NCI-H82 (cell line): ENCODE results near the gene ATXN7L3.

Experiments
- DNase-seq: peaks from one replicate; lab custom pipeline; 2025; lab: John Stamatoyannopoulos, UW

The ATXN7L3 gene

GRCh38 chr17:44200478-44201155 lies 933 bp upstream of the ATXN7L3 start:
- peak; percentile 78 for DNase-seq

DNA sequence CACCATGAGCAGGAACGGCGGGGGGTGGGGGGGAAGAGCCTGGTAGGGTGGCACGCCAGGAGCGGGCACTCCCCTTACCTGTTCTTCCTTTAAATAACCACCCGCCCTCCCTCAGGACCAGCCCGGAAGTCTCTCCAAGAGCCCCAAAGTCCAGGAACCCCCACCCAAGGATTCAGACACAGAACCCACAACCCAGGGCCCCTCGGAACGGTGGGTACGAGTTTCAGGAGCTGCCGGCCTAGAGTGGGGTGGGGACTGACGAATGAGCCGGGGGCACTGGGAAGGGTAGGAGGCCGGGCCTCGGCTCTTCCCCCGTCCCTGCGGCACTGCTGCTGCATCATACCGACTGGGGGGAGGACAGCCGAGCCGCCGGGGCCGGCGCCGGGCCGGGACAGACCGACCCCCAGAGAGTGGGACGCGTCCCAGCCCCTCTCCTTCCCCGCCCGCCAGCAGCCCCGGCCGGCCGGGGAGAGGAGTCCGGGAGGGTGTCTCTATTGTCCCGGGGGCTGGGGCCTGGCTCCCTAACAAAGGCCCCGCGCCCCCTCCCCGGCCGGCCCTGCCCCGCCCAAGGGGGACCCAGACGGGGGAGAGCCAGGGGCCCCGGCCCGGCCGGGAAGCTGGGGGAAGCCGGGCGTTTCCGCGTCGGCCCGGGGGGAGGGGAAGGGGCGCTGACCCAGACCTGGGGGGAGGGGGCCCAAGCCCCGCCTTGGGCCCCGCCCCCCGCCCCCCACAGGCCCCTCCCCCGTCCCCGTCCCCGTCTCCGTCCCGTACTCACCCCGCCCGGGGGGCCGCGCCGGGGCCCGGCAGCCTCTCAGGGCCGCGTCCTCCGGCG lies 747 bp downstream of the ATXN7L3 start:
- peak; percentile 71 for DNase-seq

DNA sequence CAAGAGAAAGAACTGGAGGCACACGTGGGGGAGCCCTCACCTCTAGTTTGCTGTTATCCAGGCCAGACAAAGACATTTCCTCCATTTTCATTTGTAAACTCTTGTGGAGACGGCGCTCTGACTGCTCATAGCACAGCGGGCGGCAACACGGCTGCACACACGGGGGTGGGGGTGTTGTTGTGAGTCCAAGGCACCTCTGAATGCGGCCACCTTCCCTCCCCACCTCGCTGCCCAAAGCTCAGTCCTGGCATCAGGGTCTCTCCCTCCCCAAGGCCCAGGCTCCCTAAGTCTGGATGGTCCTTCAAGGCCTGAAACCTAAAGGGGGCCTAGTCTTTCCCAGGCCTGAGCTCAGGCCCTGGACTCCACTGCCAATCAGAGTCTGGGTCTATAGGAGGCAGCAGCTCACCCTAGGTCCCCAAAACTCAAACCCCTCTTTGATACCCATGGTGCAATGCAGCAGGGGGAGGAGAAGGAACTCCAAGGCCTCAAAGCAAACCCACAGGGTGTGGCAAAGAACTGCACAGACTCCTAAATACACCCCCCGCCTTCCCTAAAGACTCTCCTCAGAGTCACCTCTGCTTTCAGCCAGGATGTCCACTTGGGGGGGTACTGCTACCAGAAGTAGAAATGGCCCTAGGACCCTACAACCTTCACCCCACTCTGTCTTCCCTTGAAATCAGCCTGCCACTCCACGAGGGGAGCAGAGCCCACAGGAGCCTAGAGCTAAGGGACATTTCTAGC lies 1.5 kb downstream of the ATXN7L3 start:
- DNase-seq, result no peak

- DNase-seq, result no peak
Measured at GRCh38 chr17:44197107-44197506, 2.6 kb downstream of the ATXN7L3 start.

DNA sequence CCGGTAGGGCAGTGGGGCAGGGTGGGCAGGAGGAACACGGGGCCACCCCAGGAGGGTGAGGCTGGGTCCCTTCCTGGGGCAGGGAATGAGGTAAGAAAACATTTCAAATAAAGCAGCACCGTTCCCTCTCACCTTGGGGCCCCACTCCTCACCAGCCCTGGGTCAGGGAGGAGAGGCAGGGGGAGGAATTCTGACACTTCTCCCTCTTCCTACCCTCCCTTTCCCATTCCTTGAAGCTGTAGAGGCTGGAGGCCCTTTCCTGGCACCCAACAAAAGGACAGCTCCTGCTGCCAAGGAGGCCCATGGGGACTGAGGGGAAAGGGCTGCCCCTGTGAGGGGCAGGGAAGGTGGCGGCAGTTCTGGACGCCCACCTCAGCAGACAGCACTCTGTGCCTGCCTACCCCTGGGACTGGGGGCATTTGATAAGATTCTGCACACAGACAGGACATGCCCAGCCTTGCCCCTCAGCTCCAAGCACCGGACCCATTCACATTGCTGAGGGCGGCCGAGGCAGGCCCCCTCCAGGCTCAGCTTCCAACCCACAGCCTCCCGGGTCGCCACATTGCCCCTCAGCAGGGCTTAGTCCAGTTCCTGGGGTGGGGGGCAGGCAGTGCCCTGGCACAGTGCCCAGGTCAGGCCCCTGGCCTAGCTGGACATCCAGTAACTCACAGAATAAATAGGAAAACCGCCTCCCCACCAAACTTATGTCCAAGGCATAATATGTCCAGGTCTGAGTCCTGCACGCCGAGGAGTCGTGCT lies 6.2 kb downstream of the ATXN7L3 start:
- no peak for DNase-seq

- no peak for DNase-seq
Measured at GRCh38 chr17:44192750-44193149, 6.9 kb downstream of the ATXN7L3 start.

DNA sequence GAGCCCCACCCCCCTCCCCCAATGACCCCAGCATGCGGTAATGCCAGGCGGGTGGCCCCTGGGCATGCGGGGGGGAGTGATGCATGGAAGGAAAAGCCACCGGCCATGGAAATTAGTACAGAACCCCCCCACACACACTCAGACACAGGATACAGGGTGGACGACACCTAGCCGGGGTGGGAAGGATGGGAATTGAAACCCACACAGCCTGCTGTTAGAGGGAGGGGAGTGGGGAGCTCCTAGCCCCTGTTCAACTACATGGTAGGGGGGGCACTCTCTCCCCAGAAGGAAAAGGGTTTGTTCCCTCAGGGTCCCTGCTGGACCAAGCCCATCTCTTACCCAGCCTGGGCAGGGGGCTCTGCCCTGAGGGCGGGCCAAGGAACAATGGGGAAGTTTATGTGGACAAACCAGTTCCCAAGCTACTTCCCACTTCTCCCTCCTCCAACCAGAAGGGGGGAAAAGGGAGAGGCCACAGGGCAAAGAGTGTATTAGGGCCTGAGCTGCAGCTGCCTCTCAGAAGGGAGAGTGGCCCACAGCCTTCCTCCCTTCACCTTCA lies 7.7 kb downstream of the ATXN7L3 start:
- DNase-seq, result no peak

GRCh38 chr17:44191369-44191768 lies 8.3 kb downstream of the ATXN7L3 start:
- no peak for DNase-seq

DNA sequence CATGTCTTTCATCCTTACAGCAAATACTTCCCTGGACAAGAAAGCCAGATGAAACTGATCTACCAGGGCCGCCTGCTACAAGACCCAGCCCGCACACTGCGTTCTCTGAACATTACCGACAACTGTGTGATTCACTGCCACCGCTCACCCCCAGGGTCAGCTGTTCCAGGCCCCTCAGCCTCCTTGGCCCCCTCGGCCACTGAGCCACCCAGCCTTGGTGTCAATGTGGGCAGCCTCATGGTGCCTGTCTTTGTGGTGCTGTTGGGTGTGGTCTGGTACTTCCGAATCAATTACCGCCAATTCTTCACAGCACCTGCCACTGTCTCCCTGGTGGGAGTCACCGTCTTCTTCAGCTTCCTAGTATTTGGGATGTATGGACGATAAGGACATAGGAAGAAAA lies 9.2 kb downstream of the ATXN7L3 start:
- no peak for DNase-seq

DNA sequence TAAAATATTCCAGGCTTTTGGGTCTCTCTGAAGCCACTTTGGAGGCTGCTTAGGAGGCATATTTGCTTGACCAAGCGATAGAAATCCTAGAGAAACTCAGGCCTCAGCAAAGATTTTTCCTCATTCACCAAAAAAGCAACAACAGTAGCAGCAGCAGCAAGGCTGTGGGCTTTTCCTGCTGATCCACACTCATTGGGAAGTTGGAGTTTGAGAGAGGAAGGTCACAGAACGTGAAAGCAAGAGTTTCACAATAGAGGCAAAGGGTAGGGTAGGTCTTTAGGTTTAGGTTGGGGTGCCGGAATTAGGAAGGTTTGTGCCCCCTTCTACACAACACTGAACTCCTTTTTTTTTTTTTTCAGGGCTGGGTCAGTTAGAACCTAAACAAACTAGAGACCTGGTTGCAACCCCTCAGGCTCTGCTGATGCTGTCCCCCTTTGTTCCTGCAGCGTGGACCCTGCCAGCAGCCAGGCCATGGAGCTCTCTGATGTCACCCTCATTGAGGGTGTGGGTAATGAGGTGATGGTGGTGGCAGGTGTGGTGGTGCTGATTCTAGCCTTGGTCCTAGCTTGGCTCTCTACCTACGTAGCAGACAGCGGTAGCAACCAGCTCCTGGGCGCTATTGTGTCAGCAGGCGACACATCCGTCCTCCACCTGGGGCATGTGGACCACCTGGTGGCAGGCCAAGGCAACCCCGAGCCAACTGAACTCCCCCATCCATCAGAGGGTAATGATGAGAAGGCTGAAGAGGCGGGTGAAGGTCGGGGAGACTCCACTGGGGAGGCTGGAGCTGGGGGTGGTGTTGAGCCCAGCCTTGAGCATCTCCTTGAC lies 10.9 kb downstream of the ATXN7L3 start:
- no peak for DNase-seq

- peak; percentile 59 for DNase-seq
Measured at GRCh38 chr17:44187131-44187899, 12.4 kb downstream of the ATXN7L3 start.

- DNase-seq, result peak; percentile 100
Measured at GRCh38 chr17:44186307-44187130, 13.2 kb downstream of the ATXN7L3 start, which contains the start of gene TMUB2. Gene TMUB2, plus strand, starts transcription at chr17:44186972. Its CDS starts 737 bp downstream, at chr17:44187709.

GRCh38 chr17:44184212-44184810 lies 15.4 kb downstream of the ATXN7L3 start:
- DNase-seq, result no peak

DNA sequence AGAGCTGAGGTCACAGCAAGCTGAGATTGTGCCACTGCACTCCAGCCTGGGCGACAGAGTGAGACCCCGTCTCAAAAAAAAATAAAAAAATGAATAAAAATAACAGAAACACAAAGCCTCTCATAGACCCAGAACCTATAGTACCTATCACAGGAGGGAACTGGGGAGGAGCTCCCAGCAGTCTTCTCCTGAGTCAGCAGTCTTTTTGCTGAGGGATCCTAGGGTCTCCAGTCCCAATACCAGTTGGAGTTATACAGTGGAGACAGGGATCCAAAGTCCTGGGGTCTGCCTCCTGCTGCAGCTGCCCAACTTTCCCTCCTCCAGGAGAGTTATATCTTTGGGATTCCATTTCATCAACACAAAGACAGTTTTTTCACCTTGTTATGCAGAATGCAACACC lies 16.7 kb downstream of the ATXN7L3 start:
- DNase-seq, result no peak

- no peak for DNase-seq
Measured at GRCh38 chr17:44178133-44178532, 21.6 kb downstream of the ATXN7L3 start.

- DNase-seq, result no peak
Measured at GRCh38 chr17:44177640-44178039, 22.0 kb downstream of the ATXN7L3 start.

- no peak for DNase-seq
Measured at GRCh38 chr17:44176671-44177501, 22.8 kb downstream of the ATXN7L3 start.

DNA sequence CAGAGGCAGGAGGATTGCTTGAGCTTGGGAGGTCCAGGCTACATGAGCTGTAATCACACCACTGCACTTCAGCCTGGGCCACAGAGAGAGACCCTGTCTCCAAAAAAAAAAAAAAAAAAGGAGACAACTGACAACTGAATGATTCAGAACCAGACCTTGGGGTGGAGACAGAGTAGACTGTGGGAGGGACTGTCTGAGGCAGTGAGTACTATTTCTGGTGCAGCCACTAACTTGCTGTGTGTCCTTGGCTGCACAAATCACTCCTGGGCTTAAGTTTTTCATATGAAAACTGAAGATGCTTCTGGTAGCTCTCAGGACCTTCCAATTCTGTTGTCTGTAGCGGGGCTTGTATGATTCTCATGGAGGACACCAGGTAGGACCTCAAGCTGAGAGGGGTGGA lies 23.4 kb downstream of the ATXN7L3 start:
- DNase-seq, result no peak
